GM18868 (cell line): ENCODE results near the gene PDE3A.

Experiments used
- ATAC-seq: cut with Tn5 transposase; IDR thresholded peaks from one replicate; pipeline ENCODE4 v1.9.1; 2021; ENCODE audit warnings: mild to moderate bottlenecking, moderate library complexity; ENCODE audit not compliant: unreplicated experiment

PDE3A gene

DNA sequence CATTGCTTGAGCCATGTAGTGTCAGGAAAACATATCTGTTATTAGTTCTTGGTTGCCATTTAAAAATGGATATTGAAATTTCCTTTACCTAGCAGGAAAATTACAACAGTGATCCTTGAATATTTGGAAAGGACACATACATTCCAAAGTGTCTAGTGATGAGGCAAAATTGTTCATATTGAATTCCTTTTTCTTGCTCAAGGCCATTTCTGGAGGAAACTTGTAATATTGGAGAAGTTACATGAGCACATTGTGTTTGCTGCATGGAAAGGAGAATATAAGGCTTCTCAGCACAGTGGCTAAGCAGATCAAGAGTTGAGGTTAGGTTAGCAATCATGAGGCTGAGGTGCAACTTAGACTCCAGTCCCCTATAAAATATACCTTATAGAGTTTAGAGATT, 121.9 kb downstream of the PDE3A start:
- no peak for ATAC-seq

DNA sequence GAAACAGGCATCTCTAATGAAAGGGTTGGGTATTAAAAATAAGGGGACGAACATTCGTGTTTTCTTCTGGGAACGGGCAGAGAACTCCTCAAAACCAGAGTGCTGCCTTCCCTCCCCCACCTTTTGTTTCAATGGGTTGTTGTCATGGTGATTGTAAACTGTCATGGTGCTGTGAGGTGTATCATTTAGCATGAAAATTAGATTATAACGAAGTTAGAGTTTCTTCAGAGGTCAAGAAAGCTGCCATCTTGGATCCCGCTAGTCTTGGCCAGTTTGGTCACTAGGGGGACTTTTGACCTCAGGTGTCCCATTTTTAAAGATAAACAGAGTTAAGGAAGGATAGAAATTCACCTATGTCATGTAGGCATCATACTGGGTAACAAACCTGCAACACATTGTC, 123.0 kb downstream of the PDE3A start:
- no peak for ATAC-seq

DNA sequence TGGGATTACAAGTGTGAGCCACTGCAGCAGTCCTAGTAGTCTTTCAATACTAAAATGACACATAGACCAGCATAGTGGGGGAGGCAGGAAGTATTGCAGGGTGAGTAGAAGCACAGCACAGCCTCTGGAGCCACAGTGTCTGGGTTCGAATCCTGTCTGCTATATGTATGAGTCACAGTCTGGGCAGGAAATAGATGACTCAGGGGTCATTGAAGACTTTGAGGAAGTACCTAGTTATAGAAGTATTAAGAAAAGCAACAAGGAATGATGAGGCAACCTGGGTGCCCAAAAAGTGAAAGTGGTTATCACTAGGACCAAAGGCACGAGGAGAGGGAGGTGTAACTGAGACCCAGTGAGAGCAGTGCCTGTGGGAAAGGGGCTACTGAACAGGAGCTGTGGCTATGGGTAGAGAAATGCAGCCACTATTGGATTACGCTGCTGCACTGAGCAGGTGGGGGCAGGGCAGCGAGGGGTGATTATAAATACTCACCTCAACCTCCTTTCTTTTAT, 124.0 kb downstream of the PDE3A start:
- ATAC-seq, result peak; percentile 85

DNA sequence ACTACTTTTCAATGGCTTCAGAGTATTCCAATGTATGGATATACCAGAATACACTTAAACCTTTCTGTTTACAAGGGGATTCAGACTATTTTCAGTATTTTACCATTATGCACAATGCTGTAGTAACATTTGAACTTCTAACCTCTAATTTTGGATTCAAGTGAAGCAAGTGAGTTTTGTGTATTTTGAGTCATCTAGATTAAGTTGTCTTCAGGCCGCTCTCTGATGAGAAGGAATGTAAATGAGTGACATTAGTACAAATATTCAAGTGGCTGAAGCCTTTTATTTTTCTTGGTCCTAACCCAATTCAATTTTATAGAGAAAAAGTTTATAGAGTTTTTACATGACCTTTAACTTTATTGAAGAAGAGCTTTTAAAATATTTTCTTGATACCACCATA, 125.6 kb downstream of the PDE3A start:
- ATAC-seq, result no peak

DNA sequence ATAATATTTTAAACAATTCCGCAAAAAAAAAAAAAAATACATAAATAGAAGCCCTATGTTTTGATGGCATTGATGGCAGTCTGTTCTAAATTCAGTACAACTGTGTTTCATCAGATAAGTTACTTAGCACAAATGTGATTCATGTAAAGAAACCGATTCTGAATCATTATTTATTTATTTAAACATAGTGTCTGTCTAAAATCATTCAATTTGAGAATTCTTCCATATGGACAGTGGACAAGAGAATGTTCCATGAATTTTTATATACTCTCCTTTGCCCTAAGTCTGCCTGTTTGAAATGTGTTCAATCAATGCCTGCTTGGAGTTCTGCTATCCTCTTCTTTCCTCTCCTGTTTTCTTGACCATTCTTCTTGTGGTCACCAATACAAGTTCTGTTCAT, 126.5 kb downstream of the PDE3A start:
- ATAC-seq, result no peak

DNA sequence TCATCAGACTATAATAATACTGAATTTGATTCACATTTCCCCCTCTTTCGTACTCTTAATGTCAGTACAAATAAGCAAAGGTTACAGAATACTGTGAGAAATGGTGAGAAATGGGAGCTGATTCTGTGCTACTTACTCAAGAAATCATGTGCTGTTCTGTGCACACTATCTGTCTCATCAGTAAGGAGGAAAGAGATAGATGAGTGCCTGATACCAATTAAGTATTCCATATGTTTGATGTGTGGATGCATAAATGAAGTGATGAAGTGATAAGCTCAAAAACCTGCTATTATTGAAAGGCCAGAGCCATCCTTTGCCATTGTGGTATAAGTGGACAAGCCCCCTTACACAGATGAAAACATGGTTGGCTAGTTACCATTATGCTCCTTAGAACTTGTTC, 127.7 kb downstream of the PDE3A start:
- ATAC-seq, result no peak

DNA sequence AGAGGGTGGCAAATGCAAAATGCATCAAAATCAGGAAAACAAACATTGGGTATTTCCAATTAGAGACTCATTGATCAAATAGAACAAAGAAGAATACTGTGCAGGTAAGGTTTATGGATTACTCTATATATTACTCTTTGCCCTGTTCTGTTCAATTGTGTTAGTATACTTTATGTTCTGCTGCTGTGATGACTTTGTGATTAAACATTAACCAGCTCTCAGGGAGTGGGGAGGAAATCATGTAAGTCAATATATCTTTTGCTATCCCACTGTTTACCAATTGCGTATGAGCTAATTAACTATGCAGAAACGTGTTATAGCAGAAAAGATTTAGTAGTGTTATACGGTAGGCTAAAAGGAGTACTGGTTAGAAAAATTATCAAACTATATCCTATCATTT, 129.4 kb downstream of the PDE3A start:
- ATAC-seq, result no peak

DNA sequence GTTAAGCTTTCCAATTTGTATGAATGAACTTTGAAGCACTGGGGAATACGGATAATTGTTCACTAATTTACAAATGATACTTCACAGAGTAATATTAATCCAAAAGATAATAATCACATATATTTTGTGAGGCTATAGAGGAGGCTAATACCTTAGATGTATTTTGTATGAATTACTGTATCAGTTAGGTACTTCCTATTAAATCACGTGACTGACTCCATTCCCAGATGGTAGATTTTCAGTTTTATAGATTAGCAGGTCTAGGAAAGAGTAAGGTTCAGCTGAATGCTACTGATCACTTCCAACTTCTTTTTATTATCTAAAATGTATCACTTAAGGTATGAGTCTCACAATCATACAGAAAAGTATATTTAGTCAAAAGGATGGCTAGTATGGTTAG, 133.6 kb downstream of the PDE3A start:
- no peak for ATAC-seq

DNA sequence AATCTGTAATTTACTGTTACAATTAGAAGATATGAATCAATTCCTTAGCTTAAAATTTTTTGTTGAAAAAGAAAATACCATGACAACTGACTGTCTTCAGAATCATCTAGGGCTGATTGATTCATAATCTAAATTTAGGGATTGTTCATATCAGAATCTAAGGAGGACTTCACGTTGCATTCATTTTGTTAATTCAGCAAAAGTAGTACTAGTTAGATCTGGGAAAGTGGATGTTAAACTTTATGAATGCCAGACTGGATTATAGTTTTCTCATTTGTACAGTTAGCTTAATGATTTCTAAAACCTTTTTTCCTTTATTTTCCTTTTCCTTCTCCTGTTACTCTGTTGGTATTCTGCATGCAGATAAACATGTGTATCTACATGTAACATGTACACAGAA, 135.5 kb downstream of the PDE3A start:
- no peak for ATAC-seq

DNA sequence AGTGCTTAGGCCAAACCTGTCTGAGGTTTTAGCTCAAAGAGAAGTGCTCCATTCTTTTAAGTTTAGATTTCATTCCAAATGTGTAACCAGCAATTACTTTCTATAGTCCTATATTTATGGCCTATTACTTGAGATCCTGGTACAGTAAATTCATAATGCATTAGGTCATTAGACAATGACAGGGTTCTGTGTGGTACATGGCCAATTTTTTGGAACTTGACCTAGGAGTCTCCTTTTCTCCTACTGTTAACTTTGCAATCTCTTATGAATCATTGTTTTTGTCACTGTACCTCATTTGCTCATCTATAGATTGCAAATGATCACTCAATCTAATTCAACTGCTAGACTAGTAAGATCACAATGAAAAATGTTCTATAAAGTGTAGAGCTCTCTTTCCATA, 136.7 kb downstream of the PDE3A start:
- ATAC-seq, result no peak

DNA sequence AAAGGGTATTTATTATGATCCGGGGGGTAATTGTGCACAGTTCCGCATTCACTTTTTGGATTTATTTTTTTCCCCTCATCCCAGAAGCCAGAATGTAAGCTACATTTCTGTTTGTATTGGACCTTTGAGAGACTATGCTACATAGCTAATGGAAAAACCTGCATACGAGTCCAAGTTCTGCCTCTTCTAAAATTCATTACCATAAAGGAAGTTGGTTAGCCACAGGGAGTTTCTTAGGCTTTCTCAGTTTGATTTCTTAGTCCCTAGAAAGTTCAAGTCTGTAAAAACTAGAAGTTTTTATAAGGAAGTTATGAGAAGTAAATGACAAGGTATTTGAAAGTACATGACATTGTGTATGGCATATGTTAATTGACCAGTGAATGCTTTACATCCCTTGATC, 138.7 kb downstream of the PDE3A start:
- no peak for ATAC-seq

DNA sequence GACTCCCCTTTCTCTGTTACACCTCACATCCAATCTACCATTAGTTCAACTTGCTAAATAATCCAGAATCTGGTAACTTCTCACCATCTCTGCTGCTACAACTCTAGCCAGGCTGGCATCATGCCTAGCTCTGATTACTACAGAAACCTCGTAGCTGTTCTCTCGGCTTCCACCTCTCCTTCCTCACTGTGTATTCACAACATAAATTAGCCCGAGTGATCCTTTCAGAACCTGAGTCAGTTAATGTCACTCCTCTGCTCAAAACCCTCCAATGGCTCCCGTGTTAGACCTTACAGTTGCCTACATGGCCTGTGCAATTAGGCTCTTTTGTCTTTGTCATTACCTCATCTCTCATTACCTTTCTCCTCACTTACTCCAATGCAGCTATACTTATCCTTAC, 139.4 kb downstream of the PDE3A start:
- no peak for ATAC-seq

DNA sequence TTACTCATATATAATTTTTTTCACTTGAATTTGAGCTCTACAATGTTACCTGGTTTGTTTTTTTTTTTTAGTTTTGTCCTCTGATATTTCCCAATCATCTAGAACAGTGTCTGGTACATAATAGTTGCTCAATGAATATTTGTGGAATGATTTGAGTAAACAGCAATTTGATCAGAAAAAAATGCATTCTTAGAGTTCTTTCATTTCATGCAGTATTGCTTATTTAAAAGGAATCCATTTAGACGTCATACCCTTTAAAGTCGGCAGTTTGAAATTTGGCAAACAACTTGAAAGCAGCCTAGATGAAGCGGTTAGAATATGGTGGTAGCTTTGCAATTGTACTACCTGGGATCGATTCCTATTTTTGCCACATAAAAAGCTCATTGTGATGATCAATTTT, 140.0 kb downstream of the PDE3A start:
- no peak for ATAC-seq

DNA sequence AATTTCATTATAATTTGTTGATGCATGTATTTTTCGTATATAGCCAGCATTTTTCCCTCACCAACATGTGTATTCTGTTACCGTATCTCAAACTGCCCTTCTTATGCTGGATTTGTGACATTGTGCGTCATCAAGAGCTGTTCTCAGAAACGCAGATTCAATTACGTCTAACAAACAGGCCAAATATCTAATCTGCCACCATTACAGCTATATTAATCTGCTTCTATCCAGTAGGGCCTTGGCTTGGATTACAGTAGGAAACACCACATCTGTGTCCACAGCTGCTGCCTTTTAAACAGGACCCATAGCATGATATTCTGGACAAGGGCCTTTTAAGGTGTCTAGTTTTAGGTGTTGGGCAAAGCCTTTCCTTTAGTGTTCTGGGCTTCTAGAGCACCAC, 140.6 kb downstream of the PDE3A start:
- ATAC-seq, result no peak

DNA sequence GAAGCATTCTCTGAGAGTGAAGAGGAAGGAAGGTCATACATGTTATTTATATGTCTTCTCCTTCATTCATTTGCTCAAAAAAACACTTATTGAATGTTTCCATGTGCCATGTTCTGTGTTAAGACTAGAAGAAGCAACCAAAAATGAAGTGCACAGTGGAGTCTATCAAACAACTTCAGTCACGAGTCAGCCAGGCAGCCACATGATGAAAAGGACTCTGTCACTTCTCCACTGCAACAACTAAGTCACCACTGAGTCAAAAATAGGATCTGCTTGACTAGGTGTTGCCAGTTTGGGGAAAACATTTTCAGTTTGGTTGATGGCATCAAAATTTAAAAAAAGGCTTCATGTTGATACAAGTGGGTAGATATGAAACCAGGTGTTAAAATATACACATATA, 142.5 kb downstream of the PDE3A start:
- no peak for ATAC-seq

DNA sequence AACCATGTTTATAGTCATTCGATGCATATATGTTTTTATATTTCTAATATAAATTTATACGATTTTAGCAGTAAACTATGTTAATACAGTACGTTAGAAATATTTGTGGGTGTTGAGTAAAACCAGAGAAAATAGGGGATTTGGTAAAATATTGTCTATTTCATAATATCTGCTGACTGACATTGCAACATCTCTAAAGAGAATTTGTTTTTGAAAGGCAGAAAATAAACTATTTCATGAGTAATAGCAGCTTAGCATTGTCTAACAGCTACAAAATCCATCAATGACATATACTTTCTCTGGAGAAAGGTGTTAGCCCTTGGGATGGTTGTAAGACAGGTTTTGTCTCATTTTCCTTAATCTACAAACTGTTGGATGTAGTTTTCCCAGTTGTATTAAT, 144.9 kb downstream of the PDE3A start:
- no peak for ATAC-seq

DNA sequence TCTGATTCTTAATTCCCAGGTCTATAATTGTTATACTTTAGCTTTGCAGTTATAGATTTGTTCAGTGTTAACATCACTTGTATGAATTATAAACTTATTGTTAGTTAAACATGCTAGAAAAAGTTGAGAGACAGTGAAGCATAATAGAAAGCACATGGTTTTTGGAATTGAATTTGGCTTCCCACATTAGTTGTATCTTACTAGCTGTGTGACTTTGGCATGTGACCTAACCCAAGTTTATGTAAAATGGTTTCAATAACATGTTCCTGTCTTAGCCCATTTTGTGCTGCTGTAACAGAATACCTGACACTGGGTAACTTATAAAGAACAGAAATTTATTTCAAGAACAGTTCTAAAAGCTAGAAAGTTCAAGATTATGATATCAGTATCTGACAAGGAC, 146.3 kb downstream of the PDE3A start:
- no peak for ATAC-seq

DNA sequence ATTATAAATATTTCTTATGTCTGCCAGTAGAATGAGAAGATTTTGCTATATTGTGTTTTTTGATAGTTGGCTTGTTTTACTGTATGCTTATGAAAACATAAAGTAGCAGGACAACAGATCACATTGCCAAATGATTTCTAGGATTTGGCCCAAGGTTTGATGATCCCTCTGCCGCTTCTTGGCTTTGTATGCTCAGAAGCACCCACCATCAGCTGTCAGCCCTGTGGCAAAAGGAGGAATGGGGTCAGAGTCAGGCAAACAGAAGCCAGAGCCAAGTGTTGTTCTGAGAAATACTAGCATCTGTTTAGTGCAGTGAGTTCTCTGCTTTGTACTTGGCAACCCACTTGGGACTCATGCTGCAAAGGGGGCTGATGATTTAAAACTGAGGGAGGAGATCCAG, 152.2 kb downstream of the PDE3A start:
- ATAC-seq, result no peak

DNA sequence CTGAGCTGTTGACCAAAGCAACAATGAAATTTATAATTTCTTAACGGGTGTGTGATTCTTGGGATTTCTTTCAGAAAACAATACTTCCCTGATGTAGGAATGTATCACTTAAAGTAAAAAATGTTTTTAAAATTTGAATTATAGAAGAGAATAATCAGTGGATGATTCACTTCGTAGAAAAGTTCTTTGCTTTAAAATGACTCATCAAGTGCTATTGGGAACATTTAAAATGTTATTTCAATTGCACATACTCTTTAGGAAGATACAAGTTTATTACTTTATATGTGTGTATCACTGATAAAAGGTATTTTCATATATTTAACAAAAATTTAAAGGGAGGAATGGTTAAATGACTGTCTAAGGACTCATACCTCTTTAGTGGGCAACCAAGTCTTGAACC, 155.3 kb downstream of the PDE3A start:
- ATAC-seq, result no peak

DNA sequence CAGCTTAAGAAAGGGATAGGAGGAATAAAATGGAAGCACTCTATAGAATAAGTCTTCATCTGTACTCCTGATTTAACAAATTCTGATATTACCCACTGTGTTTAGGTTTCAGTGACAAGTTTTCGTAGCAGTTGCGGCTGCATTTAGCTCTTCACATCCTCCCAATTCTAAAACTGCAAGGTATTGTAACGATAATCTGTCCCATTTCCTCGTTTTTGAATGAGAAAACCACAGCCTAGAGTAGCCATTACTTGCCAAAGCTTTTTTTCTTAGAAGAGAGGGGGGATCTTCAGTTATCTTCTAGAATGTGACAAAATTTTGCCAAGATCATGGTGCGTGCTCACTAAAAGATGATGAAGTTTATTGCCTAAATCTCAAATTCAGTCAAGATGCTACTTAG, 155.8 kb downstream of the PDE3A start:
- no peak for ATAC-seq

DNA sequence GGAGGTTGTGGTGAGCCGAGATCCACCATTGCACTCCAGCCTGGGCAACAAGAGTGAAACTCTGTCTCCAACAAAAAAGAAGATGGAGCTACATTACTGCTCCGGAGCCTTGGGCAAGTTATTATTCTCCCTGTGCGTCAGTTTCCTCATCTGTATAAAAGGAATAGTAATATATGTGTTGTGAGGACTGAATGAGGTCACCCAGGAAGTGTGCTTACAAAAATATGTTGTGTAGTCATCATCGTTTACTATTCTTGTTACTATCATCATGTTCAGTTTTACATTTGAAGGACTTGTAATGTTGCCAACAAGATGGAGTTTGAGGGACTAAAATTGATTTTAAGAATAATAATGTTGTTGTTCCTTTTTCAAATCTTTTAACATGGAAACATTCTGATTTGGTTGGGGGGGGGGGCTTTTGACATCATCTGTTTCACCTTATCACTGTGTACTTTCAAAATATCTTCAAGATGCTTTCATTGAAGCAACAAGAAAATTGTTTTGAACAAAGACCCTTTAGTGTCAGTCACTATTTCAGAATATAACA, 156.8 kb downstream of the PDE3A start:
- ATAC-seq, result no peak

DNA sequence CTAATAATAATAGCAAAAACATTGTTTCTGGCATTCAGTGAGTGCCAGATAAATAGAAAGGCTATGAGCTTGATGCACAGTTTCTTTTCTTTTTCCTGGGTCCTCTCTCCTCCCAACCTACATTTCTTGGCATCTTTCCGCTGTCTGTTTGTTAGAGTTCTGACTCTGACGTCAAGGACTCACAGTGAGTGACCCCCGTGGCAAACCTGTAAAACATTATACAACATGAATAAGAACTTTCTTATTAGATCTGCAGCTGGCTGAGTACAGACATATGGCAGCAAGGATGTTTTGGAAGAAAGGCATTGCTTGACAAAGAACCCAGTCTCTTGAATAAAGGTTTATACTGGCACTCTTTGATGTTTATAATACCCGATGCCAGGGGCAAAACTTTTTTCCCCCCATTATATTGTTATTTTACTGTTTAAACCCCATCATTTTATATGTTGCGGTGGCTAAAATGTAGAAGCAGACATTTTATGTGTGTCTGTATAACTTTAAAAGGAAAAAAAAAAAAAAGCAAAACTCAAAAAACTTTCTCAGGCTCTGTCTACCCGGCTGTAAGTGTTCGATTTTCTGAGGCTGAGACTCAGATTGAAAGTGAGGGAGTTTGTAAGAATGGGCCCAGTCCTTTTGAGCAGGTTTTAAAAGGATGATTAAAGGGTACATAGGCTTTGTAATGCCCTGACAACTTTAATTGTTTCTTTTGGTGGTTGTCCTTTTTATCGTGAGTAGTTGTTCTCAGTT, 159.3 kb downstream of the PDE3A start:
- ATAC-seq, result no peak

DNA sequence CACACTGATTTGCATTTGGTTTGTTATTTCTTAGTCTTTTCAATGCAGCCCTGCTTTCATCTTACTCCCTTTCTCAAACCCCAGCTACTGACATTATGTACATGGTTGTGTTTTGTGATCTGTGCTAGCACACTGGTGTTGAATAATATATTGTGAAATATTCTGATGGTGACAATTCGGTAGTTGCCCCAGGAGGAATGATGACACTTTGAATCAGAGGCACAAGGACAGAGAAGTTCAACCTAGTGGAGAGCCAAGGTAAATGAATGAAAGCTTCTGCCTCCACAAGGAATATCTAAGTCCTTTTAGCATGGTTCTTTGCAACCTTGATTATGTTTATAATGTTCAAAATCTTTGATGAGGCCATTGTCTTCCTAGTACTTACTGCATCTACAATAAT, 159.9 kb downstream of the PDE3A start:
- no peak for ATAC-seq
